HG03139 (cell line): ENCODE measurements around the gene CHI3L1.
"Not testable (repeated sequence)": the region's sequence is repeated elsewhere in the genome, so short reads cannot be mapped to it uniquely, and the experiment has no call there.

Experiments used
- ATAC-seq: cut with Tn5 transposase; IDR thresholded peaks from one replicate; pipeline ENCODE4 v1.9.1; 2021; ENCODE audit not compliant: unreplicated experiment

The CHI3L1 gene

DNA sequence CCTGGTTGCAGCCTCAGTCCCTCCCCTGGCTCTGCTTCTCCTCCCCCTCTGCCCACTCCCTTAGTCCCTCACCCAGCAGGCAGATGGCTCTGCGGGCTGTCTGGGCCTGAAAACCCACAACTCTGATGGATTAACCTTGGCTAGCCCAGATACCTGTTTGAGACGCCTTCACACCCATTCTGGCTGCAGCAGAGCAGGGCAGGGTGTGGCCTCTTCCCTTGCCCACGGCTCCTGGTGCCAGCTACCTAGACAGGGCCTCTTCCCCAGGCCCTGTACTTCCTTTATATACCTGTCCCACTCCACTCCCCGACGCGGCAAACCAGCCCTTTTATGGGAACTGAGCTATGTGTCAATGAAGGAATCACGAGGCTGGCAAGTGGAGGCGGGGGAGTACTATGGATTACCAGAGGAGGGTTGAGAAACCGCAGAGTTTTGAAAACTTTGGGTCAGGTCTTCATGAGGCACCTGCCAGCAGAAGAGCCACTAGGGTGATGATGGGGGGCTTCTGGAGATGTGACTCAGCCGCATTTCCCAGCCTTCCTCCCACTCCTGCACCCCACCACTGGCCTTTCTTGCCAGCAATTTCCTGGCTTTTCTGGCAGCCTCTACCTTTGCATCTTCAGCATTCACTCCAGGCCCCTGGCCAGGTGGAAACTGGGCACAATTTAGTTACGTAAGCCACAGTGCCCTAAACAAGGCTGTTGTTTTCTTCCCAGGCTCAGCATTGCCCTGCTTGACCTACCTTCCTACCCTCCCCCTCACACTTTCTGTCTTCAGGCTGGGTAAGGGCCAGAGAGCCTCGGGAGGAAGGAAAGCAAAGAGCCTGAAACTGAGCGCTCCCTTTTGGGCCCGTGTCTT is at the start of gene CHI3L1:
TSS of gene CHI3L1 (minus strand) at position 259 of the 858 bp plus-strand sequence. CDS start at position 178, 81 bp downstream.
- ATAC-seq = no peak

DNA sequence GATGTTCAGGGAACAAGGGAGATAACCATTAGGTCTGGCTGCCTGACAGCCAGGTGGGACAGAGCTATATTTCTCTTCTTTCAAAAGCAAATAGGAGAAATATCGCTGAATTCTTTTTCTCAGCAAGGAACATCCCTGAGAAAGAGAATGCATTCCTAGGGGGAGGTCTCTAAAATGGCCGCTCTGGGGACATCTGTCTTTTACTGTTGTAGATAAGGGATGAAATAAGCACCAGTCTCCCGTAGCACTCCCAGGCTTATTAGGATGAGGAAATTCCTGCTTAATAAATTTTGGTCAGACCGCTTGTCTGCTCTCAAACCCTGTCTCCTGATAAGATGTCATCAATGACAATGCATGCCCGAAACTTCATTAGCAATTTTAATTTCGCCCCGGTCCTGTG is 48.4 kb upstream of the CHI3L1 start:
- ATAC-seq = not testable (repeated sequence)

DNA sequence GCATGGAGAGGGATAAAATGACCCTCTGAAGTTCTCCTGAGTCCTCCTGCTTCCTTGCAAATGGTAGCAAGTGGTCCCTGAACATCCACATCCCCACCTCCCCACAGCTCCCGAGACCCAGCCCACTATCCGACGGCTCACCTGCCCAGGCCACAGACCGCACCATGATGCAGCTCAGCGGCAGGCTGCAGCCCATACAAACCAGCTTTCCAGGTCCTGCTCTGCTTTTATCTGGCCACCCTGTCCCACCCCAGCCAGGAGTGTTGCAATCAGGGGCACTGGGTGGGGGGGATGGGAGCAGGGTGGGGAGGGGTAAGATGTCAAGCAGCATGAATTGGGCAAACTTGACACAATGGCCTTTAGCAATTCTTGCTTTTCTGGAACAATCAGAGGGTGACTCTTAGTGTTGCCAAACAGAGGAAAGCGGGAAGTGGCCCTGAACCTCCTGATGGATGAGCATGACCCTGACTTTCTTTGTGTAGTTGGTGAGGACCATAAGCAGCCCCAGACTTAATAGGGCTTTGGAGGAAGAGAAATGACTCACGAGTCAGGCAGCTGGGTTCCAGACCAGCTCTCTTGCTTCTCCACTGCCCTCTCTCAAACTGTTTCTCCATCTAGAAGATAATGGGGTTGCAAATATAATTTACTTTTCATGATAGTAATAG is 43.1 kb upstream of the CHI3L1 start, which contains the start of gene CHIT1:
TSS of gene CHIT1 (minus strand) at position 203 of the 665 bp plus-strand sequence. CDS start at position 166, 37 bp downstream.
- no peak for ATAC-seq

- no peak for ATAC-seq
Measured at GRCh38 chr1:203228670-203229069, 42.2 kb upstream of the CHI3L1 start.

GRCh38 chr1:203227371-203228083 is 41.0 kb upstream of the CHI3L1 start:
- no peak for ATAC-seq

DNA sequence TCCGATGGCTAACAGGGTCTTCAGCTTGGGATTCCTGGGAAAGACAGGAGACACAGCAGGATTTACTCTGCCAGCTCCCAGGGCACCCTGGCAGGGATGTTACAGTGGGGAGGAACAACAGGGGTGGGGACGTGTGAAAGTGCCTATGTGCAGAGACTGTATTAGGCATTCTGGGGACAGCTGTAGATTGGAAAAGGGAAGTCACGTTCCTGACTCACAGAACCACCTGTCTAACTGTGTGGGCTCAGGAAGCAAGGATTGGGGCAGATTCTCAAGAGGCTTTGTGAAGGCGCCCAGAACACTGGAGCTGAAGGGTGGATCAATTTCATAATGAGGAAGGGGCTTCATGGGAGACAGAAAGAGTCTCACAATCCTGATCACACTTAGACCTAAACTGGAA is 38.6 kb upstream of the CHI3L1 start:
- no peak for ATAC-seq

DNA sequence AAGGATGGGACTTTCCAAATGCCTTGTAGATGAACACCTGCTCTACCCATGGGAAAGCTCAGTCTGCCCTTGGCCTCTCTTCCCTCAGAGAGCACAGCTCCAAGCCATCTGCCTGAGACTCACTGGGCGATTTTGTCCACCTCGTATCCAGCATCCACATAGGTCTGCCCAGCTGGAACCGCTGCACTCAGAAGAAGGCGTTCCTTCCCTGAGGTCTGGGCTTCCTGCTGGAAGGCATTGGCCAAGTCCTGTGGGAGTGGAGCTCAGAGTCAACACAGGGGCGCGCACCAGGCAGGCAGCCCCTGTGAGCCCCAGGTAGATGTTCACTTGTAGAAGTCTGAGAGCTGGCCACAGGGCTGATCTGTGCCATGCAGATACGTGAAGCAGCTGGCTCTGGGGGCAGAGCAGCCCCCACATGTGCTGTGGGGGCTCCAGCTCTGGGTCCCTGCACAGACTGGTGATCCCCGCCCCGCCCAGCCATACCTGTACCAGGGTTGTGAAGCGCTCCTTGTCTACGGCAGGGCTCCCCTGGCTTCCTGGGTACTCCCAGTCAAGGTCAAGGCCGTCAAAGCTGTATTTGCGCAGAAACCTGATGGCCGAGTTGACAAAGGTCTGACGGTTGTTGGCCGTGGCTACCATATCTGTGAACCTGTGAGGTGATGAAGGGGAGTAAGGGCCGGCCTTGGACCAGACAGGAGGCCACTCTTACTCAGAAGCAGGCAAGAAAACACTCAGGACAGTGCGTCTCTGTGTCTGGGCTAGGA is 36.7 kb upstream of the CHI3L1 start:
- no peak for ATAC-seq

- ATAC-seq = no peak
Measured at GRCh38 chr1:203219934-203220333, 33.4 kb upstream of the CHI3L1 start.

DNA sequence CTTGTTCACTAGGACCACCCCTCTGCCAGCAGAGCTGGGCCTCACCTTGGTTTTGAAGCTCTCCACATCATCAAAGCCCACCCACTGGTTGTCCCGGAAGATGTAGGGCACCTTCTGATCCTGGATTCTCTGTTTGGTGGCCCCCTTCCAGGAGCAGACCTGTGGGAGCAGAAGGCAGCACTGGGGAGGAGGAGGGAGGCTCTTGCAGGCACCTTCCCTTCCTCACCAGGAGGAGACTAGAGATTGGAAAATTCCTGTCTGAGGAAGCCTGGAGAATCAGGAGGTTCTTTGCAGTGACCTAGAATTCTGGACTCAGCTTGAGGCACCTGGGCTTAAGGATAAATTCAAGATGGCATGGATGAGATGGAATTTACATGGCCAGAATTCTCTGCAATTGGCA is 32.7 kb upstream of the CHI3L1 start:
- no peak for ATAC-seq

- no peak for ATAC-seq
Measured at GRCh38 chr1:203217668-203218067, 31.2 kb upstream of the CHI3L1 start.

DNA sequence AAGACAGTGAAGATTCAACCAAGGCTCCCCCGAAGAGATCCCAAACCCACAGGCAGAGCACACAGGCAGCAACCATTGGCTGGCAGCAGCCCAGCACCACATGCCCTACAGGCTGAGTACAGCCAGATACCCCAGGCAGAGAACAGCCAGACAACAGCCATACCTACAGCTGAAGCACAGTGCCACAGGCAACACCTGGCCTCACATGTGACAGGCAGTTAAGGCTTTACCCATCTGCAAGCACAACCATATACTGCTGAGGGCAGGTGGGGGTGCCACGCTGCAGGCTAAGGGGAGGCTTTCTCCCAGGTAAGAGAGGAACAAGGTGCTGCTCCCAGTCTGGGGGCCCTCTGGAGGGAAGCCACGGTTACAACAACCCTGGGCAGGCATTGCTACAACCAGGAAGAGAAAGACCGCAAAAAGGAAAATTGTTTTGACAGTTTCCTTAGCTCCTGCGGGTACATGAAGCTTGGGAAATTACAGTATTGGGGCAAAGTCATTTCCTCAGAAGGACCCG is 30.7 kb upstream of the CHI3L1 start:
- ATAC-seq = no peak

DNA sequence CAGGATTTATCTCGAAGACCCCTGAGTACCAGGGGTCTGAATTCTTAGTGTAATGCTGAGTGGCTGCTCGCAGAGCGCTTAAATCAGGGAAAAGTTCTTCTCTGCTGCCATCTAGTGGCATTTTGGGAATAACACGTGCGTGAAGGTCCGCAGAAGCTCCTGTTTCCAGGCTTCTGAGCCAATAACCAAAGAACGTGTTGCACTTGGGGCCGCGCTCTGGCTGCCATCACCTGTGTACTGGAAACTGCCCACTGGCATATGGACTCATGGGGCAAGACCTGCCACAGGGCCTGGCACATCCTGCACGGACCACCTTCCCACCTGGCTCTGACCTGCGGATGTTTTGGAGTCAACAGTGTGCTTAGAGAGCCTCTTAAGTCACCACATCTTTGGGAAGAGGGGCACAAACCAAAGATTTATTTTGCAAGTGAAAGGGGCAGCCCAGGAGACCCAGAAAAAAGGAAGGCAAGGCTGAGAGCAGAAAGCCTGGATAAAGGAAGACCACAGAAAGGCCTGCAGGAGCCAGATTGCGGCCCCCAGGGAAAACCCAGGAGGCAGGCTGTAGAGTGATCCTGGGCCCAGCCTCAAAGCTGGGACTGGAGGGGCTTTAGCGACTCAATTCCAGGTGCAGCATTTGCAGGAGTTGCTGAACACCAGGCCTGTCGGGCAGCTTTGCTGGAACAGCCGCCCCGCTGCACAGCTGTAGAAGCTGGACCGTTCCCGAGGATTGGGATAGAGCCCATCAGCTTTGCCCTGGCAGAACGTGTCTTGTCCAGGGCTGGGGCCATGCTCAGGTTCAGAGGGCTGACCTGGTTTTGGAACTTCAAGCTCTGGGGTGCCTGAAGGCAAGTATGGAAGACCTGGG is 30.0 kb upstream of the CHI3L1 start:
- ATAC-seq = no peak

DNA sequence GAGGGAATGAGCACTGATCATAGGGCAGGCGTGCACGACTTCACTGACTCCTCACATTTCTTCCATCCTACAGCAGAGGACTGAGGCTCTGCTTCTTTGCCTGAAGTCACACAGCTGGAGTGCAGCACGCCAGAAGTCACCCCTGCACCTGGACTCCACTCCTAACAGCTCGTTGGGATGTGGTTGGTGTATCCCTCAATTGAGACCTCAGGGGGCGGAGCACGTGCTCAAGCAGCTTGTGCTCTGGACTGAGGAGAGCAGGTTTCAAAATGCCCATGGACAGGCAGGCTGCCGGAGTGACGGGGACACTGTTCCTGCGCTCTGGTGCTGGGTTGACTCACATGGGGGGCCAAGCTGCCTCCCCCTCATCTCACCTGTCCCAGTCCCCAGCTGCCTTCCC is 29.1 kb upstream of the CHI3L1 start:
- no peak for ATAC-seq

DNA sequence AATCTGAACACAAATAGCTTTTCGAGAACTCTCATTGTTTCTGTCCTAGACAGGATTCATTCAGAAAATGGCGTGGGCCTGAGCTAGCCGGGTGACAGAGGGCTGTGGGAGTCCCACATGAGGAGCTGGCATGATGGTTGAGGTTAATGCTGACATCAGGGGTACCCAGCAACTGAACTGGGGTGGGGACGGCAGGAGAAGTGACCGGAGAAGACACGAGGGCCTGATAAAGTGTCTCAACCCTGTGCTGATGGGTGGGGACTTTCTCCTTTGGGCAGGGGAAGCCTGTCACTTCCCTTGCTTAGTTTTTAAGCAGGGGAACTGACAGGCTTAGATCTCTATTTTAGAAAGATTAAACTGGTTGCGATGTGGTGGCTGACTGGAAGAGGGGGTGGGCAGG is 28.4 kb upstream of the CHI3L1 start:
- no peak for ATAC-seq

DNA sequence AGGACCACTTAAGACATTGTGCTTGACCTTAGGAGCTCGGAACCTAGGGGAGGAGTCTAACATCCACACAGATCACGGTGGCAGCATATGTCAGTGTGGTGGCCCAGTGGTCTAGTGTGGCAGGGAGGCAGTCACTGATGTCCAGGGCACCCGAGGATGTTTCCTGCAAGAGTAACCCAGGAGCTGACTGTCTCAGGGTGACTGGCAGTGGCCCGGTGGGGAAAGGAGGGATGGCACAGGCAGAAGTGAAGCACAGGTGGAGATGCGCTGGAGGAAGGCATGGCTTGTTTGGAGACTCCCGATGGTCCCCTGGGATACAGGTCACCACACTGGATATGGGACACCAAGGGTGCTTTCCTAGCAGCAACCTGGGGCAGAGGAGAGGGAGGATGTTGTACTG is 26.6 kb upstream of the CHI3L1 start:
- ATAC-seq = no peak

- ATAC-seq = no peak
Measured at GRCh38 chr1:203211812-203212211, 25.3 kb upstream of the CHI3L1 start.

DNA sequence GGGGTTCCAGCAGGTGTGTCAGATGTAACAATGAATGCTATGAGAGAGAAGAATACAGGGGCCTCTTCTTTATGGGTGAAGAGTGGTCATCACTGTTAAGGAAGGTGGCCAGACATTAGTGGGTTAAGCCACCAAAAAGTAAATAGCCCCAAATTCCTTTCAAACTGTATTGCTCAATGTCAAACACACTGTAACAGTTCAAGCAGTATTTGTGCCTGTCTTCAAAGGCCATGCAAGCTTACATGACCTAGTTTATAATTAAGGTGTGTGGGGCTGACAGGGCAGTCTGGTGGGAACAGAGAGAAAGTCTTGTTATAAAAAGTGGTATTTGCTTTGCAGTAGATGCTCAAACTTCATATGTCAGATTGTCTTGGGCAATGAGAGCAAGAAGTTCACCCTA is 24.5 kb upstream of the CHI3L1 start:
- ATAC-seq = no peak

DNA sequence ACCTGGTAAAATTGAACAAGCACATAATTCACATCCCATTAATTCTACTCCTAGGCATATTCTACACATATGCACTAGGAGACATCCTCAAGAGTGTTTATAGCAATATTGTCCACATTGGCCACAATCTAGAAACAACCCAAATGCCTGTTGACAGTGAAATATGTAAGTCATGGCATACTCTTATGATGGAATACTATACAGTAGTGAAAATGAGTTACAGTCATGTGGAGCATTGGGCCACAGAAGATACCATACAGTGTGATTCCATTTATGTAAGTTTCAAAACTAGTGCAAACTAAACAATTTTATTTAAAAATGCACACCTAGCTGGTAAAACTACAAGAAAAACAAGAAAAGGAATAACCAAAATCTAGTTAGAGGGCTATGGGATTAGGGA is 23.8 kb upstream of the CHI3L1 start:
- ATAC-seq = no peak

DNA sequence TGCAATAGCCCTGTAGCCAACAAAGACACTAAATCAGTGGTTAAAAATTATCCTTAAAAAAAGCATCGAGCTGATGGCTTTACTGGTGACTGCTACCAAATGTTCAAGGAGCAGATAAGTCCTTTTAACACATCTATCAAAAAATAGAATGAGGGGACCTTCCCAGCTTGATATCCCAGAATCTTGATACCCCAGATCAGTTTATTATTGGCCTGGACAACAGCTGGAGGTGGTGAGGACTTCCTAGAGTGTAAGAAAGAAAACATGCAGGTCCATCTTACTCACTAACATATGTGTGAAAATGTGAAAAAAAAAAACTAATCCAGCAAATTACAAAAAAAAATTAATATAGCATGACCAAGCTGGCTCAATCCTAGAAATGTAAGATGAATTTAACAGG is 21.7 kb upstream of the CHI3L1 start:
- no peak for ATAC-seq

DNA sequence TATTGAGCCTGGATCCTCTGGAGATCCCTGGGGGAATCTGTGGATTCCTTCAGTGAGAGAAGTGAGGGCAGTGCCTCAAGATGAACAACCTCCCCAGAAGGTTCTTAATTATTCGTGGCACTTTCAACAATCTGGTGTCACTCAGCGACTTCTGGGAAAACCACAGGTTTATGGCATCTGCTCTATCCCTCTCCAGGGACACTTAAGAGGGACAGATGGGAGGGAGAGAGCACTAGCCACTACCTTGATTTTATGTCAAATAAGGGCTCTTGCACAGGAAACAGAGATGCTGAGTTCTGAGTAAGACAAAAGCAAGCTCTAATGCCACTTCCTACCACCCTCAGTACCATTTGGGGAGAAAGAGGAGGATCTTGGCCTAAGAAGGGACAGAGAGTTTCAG is 21.2 kb upstream of the CHI3L1 start:
- ATAC-seq = no peak
